CD4-positive, alpha-beta T cell treated with Interleukin-15 for 4 hours (primary cell): ENCODE measurements around the gene CHI3L2.

Experiments used
- DNase-seq: peaks from one replicate; pipeline ENCODE4 v3.0.0-alpha.2; 2020; ENCODE audit warnings: low spot score

Gene CHI3L2

GRCh38 chr1:111221276-111221632, 6.3 kb upstream of the CHI3L2 start:
- no peak for DNase-seq

- DNase-seq = peak; percentile 60
Measured at GRCh38 chr1:111221633-111222291, 5.8 kb upstream of the CHI3L2 start.

DNA sequence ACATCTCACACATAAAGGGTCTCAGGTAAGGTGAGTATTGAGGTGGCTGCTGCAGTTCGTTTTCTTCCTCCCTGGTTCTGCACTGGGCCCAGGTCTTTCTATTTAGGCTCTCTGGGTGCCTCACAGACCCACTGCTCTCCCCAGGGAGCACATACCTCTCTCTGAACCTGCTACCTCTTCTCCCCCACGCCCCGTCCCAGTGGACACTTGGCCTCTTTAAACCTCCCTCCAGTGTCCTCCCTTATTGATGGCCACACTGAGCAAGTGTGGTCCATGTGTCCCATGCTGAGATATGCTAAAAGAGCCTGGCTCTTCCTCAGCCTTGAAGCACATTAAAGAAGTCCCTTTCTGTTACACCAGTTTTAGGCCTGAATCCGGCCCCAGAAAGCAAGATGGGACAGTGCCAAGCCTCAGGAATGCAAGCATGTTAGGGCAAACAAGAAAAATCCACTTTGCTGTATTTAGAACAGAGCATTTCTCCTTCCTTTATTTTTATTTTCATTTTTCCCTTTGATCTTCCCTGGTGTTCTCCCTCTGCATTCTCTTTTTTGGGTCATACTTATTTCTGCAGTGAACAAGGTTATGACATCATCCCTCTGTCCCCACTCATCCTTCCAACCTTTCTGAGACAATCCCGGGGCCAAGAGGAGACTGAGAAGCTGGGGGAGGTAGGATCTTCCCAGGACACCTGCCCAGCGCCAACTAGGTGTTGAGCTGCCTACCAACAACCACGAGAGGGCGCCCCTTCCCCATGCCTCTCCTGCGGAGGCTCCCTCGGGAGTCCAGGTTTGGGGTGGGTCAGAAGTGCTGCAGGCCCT, 5.0 kb upstream of the CHI3L2 start:
- DNase-seq = peak; percentile 80

DNA sequence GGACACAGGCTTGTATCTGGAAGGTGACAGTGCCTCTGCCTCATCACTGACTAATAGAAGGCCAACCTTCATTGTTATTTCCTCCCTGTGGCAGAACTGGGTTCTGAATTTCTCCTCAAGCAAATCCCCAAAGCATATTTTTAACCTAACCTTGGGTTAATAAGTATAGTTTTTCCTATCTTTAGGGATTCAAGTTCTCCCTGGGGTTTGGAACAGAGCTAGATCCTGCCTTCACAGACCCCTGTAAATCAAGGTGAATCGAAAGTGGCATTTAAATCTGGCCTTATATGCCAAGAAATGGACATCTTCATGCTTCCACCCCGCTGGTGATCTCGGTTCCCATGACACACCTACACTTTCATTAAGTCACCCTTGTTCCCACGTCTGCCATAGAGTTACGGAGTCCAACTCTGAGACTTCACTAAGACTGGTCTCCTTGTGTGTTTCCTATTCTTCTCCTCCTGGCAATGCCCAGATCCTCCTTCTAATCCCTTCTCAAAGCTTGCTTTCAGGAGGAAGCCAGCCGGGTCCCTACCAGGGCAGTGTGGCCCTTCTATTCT, 4.3 kb upstream of the CHI3L2 start:
- no peak for DNase-seq

DNA sequence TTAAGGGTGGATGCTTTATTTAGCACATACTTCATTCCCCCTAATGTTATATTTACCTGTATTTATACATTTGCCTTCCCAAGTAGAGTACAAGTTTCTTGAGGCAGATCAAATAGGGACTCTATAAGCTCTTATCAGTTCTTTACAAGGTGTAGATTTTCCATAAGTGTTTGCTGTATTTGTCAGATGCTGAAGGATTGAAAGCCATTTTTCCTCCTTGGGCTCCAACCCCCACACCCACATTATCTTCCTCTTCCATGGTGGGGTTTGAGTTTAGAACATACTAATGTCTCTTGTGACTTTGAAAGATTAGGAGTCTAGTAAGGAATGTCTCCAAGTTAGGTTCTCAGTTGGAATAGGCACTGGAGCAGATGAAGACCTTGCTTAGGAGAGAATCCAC, 2.4 kb upstream of the CHI3L2 start:
- DNase-seq = no peak

DNA sequence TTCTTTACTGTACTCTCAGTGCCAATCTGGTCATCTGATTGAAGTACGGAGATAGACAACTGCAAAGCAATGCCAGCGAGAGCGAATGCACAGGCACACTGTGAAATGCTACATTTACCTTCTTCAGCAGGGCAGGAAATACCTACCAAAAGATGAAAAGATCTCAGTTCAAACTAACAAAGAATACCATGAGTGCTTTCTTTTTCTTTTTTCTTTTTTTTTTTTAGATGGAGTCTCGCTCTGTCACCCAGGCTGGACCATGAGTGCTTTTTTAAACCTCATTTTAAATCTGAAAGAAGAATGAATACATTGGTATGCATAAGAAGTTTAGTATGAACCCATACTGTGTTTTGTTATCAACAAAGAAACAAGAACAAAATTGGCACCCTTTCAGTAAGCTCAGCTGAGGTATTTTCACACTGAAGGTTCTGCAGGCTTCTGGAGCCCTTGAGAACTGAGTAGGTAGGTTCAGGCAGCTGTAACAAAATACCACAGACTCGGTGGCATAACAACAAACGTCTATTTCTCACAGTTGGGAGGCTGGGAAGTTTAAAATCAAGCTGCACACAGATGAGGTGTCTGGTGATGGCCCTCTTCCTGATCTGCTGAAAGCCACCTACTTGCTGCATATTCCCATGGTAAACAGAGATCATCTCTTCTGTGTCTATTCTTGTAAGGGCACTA, 1.7 kb upstream of the CHI3L2 start:
- peak; percentile 42 for DNase-seq

GRCh38 chr1:111227851-111228747, 586 bp downstream of the CHI3L2 start:
- DNase-seq = no peak

- DNase-seq = no peak
Measured at GRCh38 chr1:111228748-111229126, 1.2 kb downstream of the CHI3L2 start.

DNA sequence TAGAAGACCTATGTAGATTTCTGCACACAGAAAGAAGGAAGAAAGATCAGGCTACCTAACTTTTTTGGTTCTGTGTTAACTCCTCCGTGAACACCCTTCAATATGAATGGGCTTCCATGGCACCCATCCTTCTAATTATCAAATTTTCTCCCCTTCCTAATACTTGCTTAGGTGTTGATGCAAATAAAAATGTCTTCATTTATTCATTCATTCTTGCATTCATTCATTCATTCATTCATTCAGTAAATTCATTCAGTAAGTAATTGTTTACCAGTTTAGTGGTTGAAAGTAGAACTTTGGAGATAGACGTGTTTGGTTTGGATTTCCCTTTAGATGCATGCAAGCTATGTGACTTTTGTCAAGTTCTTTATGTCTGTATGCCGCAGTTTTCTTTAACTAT, 4.6 kb downstream of the CHI3L2 start:
- DNase-seq = no peak

- DNase-seq = no peak
Measured at GRCh38 chr1:111234258-111234657, 6.7 kb downstream of the CHI3L2 start.

GRCh38 chr1:111234866-111235265, 7.4 kb downstream of the CHI3L2 start:
- DNase-seq = no peak

GRCh38 chr1:111236379-111236778, 8.9 kb downstream of the CHI3L2 start:
- DNase-seq = no peak

DNA sequence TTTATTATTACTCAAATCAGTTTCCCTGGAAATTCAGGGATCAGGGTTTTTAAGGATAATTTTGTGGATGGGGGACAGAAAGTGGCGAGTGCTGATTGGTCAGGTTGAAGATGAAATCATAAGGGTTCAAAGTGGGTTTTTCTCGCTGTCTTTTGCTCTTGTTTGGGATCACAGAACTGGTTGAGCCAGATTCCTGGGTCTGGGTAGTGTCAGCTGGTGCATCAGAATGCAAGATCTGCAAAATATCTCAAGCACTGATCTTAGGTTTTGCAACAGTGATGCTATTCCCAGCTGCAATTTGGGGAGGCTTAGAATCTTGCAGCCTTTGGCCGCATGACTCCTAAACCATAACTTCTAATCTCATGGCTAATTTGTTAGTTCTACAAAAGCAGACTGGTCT, 9.3 kb downstream of the CHI3L2 start:
- DNase-seq = no peak

DNA sequence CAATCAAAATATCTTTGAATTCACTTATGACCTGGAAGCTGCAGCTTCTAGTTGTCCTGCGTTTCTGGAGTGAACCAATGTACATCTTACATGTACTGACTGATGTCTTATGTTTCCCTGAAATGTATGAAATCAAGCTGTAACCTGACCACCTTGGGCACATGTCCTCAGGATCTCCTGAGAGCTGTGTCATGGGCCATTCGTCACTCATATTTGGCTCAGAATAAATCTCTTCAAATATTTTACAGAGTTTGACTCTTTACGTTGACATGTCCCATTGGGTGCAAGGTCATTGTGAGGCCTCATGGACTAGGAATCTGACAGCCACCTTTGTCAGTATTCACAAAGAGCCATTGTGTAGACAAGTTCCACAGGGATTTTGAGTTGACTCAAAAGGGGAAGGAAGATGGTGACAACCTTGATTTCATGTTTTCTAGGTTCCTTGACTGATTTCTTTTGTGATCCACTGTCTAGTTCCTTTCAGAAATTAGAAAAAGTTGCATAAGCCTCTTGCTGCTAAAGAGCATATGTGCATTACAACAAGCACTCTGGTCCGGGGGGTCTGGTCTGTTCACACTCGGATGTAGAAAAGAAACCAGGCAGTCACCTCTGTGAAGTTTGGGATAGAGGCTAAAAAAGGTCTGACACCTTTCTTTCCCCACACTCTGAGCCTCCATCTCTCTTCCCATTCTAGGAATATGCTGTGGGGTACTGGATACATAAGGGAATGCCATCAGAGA, 10.7 kb downstream of the CHI3L2 start:
- no peak for DNase-seq

GRCh38 chr1:111241797-111242196, 14.3 kb downstream of the CHI3L2 start:
- DNase-seq = no peak

DNA sequence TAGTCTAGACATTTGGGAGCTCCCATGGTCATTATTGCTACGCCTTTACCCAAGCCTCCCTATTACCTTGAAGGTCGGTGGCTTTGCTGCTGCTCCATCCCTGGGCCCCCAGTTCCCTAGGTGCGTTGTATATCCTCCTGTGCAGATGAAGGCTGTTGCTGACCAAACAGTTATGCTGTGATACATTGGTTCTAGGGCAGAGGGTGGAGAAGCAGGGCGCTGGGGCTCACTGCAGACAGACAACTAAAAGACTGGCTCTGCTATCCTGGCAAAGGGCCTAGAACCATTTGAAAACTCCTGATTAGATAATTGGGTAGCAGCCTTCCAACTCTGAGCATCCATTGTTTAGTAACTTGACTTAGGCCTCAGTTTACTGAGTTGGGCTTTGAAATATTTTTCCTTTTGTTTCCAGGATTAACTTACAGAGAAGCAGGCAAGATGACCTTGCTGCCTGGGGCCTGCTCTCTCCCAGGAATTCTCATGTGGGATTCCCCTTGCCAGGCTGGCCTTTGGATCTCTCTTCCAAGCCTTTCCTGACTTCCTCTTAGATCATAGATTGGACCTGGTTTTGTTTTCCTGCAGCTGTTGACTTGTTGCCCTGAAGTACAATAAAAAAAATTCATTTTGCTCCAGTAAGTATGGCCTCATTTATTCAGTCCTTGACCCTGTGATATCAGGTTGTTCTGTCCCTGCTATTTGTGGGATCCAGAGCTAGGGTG, 15.5 kb downstream of the CHI3L2 start:
- DNase-seq = no peak

DNA sequence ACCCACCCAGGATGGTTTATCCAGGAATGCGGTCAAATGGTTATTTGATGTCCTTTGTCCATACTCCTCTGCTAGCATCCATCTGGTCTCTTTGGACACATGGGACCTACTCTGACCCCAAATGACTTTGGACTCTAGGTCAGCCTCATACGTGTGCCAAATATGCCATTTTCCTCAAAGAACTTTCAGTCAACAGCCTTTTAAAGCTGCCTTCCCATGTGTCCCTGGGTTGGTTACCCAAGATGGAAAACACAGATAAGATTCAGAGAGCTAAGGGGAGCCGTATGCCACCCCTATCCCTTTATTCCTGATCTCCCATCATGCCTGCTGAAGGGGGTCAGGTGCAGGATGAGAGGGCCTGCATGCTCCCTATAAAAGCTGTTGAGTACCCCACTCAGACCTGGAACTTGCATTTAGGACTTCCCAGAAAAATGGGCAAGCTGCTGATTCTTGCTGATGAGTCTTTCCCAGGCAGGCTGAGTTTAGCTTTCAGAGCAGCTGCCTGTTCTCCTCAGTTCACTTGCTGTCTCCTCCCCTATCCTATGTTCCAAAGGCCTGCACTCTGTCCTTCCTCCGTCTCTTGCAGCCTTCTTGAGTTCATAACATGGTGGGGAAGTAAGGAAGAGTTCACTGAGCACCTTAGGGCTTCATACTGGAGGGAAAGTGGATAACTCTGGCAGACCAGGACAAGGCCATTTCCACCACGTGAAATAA, 19.8 kb downstream of the CHI3L2 start:
- DNase-seq = no peak

GRCh38 chr1:111249960-111250359, 22.4 kb downstream of the CHI3L2 start:
- no peak for DNase-seq

DNA sequence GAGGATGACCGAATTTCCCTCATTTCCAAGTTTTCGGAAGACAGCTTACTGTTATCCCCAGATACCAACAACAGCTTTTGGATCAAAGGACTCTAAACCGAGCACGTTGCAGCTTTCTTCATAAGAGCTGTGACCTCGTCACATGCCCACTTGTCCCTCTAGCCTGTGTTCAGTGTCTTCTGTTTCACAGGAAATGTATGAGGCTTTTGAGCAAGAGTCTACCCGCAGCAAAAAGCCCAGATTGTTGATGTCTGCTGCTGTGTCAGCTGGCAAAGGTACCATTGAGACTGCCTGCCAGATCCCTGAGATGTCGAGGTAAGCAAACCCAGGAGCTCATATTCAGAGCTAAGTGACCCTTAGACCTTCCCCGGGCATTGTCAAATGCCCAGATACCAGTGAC, 24.1 kb downstream of the CHI3L2 start:
- DNase-seq = no peak

GRCh38 chr1:111252786-111253185, 25.3 kb downstream of the CHI3L2 start:
- DNase-seq = no peak
